Activated T-helper 2 cell treated with anti-CD3 and anti-CD28 coated beads, Interferon-gamma antibody, Interleukin-2, Interleukin-4, amounts not matched to agents 10 μg/mL and 5 μg/mL and 100 μg/mL, durations not matched to agents 14 hours and 24 hours and 36 hours (primary cell): ENCODE data around the gene SGCG. TPM values are rescaled to one million over a fixed set of nuclear protein-coding genes. Genes with fewer than 3 reads are reported as not detected.

Experiments
- DNase-seq: peaks from one replicate; pipeline ENCODE4 v3.0.0; 2021; ENCODE audit warnings: low spot score
- H3K27ac Mint-ChIP-seq: one replicate; pipeline ENCODE4 v1.8.0; 2021; ENCODE audit warnings: mixed read lengths
- H3K27me3 Mint-ChIP-seq: one replicate; pipeline ENCODE4 v1.8.0; 2021; ENCODE audit warnings: low read depth, mixed read lengths
- H3K36me3 Mint-ChIP-seq: one replicate; pipeline ENCODE4 v1.8.0; 2021; ENCODE audit warnings: low read depth, mixed read lengths
- H3K4me1 Mint-ChIP-seq: one replicate; pipeline ENCODE4 v1.8.0; 2021; ENCODE audit warnings: low read depth, mixed read lengths
- H3K4me3 Mint-ChIP-seq: one replicate; pipeline ENCODE4 v1.8.0; 2021; ENCODE audit warnings: low read depth, mild to moderate bottlenecking, moderate library complexity, mixed read lengths
- H3K9me3 Mint-ChIP-seq: one replicate; pipeline ENCODE4 v1.8.0; 2021; ENCODE audit warnings: mixed read lengths
- intact Hi-C: fragments of 100-400 bp; cut with micrococcal nuclease; formaldehyde crosslinking; loops from one replicate; pipeline ENCODE4 v1.15.1; 2023
- total RNA-seq: library from RNA; stranded (reverse); gene quantifications from 2 replicates; pipeline ENCODE4 v1.2.3, GENCODE V29; 2022

SGCG gene
- total RNA-seq, 1 donor from 2014 or later = not detected

DNA sequence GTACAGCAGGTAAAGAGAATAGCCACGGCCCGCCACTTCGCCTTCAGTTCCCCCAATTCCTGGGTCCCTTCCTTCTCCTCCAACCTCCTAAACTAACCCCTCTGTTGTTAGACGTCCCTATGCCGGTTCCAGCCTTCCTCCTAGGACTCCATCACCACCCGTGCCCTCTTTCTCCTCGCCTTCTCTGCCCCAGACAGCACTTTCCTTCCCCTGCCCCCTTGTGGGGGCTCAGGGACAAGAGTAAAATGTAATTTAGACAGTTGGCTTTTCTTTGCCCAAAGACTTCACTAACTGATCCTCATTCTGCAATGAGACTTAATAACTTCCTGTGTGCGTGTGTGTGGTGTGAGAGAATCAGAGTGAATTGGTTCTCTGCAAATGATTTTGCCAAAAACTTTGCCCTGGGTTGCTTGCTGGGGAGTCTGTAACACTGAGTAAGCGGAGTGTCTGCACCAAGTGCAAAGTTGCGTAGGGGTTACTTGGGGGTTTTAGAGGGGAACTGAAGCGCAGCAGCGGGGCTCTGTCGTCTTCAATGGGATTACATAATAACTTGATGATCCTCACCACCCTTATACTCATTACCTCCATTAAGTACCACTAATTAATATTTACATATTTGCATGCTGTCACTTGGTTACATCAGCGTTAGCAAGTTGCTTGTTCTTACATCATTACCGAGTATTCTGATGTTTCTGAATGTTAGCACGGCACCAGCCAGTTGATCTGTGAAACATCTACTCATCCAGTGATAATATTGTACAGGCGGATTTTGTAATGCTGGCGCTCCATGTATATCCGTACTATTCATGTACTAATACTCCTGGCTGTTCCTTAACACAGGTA lies 19.9 kb upstream of the SGCG start:
- intact Hi-C loops = no loop called here

GRCh38 chr13:23161481-23161825 lies 19.3 kb upstream of the SGCG start:
- Mint-ChIP-seq H3K4me3 (no peak overlapping the region), H3K9me3 (no peaks in the 10 kb centered on the region)

More for the DNA sequence above, 19.9 kb upstream of the SGCG start:
- no peak for DNase-seq
- no peak overlapping the region for H3K4me3 Mint-ChIP-seq
- H3K9me3 Mint-ChIP-seq = no peaks in the 10 kb centered on the region
- H3K27ac Mint-ChIP-seq = no peak overlapping the region
- H3K4me1 Mint-ChIP-seq = peaks cover 2% of the 10 kb centered on the region
- H3K27me3 Mint-ChIP-seq = peaks cover 20% of the 10 kb centered on the region
- H3K36me3 Mint-ChIP-seq = no peaks in the 10 kb centered on the region

DNA sequence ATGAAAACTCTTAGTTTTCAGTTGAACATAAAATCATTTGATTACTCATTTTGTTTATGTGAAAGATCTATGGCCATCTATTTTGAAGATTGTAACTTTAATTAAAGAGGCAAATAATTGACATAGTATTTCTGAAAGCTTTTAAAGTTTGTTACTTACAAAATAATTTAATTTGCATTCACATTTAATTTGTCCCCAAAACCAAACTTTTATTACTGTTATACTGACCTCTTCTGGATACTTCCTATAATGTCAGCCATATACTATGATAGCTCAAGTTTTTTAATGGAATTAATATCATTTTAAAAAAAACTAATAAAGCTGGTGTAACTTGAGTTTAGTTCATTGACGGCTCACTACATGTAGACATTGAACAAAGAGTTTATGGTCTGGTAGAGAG lies 4.9 kb upstream of the SGCG start:
- H3K27ac Mint-ChIP-seq = no peak overlapping the region
- H3K36me3 Mint-ChIP-seq = no peaks in the 10 kb centered on the region
- H3K4me1 Mint-ChIP-seq = no peaks in the 10 kb centered on the region
- intact Hi-C loops = no loop called here
- no peak for DNase-seq
- no peak overlapping the region for H3K4me3 Mint-ChIP-seq
- H3K27me3 Mint-ChIP-seq = no peaks in the 10 kb centered on the region
- no peaks in the 10 kb centered on the region for H3K9me3 Mint-ChIP-seq

More at GRCh38 chr13:23161481-23161825, 19.3 kb upstream of the SGCG start:
- Mint-ChIP-seq H3K27me3 (peaks cover 20% of the 10 kb centered on the region), H3K36me3 (no peaks in the 10 kb centered on the region), H3K27ac (no peak overlapping the region), H3K4me1 (peaks cover 2% of the 10 kb centered on the region)
- DNase-seq = no peak
- intact Hi-C loops = no loop called here

GRCh38 chr13:23182142-23182541 lies 1.4 kb downstream of the SGCG start:
- intact Hi-C loops = no loop called here
- H3K4me1 Mint-ChIP-seq = no peaks in the 10 kb centered on the region
- H3K36me3 Mint-ChIP-seq = no peaks in the 10 kb centered on the region
- no peak overlapping the region for H3K4me3 Mint-ChIP-seq
- no peak for DNase-seq
- no peak overlapping the region for H3K27ac Mint-ChIP-seq
- no peaks in the 10 kb centered on the region for H3K27me3 Mint-ChIP-seq
- no peaks in the 10 kb centered on the region for H3K9me3 Mint-ChIP-seq

DNA sequence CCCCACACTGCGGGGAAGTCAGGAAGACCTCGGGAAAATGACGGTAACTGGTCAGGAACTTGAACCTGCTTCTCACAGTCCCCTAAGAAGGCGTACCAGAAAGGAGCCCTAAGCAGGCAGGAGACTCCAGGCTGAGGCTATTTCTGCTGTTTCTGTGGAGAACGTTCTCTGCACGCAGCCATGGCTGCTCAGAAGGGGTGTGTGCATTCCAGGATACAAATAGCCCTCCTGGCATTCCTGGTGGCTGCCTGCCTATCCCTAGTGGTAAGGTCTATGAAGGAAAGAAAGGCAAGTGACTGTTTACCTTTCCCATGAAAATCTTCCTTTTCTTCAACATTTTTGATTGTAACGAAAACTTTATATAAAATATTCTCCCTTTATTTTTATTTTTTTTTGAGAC lies 2.5 kb downstream of the SGCG start:
- no peaks in the 10 kb centered on the region for H3K4me1 Mint-ChIP-seq
- no peaks in the 10 kb centered on the region for H3K27me3 Mint-ChIP-seq
- H3K9me3 Mint-ChIP-seq = no peaks in the 10 kb centered on the region
- intact Hi-C loops = no loop called here
- DNase-seq = no peak
- no peaks in the 10 kb centered on the region for H3K36me3 Mint-ChIP-seq
- no peak overlapping the region for H3K27ac Mint-ChIP-seq
- no peak overlapping the region for H3K4me3 Mint-ChIP-seq

DNA sequence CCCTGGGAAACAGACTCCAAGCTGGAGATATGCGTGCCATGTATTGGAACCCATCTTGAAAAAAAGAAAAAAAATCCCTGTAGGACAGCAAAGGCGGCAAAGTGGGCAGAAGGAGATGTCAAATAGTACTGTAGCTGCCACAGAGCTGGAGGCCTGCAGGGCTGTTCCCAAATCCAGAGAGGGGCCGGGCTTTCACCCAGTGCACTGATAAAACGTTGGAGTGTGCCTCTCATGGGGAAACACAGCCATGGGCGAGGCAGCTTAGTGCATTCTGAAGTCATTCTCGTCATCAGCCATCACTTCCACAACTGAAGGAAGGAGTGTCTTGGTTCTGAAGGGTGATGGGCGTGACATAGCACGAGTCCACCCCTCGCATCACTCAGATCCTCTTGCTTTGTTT lies 4.8 kb downstream of the SGCG start:
- Mint-ChIP-seq H3K4me1 (no peaks in the 10 kb centered on the region), H3K4me3 (no peak overlapping the region), H3K36me3 (no peaks in the 10 kb centered on the region), H3K27me3 (no peaks in the 10 kb centered on the region), H3K9me3 (no peaks in the 10 kb centered on the region), H3K27ac (no peak overlapping the region)
- no peak for DNase-seq
- intact Hi-C loops = no loop called here

DNA sequence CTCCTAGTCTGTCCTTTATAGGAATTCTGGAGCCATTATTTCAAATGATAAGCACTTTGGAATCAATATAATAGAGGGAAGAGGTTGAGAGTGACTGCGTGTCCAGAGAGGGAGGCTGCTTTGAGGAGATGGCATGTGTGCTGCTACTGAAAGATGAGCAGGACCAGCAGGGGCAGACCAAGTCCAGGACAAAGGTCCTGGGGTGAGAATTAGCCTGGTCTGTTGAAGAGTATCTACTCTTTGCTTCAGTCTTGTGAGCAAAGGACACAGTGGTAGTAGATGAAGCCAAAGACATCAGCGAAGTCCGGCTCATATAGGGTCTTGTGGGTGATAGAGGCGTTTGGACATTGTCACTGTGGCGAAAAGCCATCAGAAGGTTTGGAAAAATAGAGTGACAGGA lies 21.1 kb downstream of the SGCG start:
- H3K4me1 Mint-ChIP-seq = no peaks in the 10 kb centered on the region
- no peak for DNase-seq
- intact Hi-C loops = no loop called here
- H3K27me3 Mint-ChIP-seq = no peaks in the 10 kb centered on the region
- no peaks in the 10 kb centered on the region for H3K9me3 Mint-ChIP-seq
- H3K4me3 Mint-ChIP-seq = no peak overlapping the region
- H3K27ac Mint-ChIP-seq = no peak overlapping the region
- H3K36me3 Mint-ChIP-seq = no peaks in the 10 kb centered on the region

DNA sequence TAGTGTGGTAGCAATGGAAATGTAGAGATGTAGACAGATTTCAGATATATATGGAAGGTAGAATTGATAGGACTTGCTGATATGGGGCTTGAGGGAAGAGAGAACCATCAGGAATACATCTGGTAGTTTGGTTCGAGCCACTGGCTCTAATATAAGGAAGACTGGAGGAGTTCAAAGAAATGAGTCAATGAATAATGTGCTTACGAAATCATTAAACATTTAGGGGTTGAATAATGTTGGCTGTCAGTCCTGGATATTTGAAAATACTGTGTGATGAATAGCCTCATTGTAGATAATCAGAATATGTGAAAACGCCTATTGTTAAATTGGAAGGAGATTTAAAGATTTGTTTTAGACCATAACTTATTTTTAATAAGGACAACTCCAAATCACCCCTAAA lies 21.6 kb downstream of the SGCG start:
- Mint-ChIP-seq H3K4me1 (no peaks in the 10 kb centered on the region), H3K36me3 (no peaks in the 10 kb centered on the region), H3K27me3 (no peaks in the 10 kb centered on the region), H3K9me3 (no peaks in the 10 kb centered on the region), H3K4me3 (no peak overlapping the region), H3K27ac (no peak overlapping the region)
- intact Hi-C loops = no loop called here
- no peak for DNase-seq

DNA sequence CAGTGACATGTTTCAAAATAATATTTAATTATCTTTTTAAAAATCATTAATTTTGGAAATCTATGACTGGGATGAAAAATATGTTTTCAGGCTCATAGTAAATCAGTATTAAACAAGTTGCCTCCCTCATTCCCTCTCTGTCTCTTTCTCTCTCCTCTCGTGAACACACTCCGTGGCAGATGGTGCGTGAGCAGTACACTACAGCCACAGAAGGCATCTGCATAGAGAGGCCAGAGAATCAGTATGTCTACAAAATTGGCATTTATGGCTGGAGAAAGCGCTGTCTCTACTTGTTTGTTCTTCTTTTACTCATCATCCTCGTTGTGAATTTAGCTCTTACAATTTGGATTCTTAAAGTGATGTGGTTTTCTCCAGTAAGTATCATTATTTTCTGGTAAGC lies 22.7 kb downstream of the SGCG start:
- intact Hi-C loops = no loop called here

DNA sequence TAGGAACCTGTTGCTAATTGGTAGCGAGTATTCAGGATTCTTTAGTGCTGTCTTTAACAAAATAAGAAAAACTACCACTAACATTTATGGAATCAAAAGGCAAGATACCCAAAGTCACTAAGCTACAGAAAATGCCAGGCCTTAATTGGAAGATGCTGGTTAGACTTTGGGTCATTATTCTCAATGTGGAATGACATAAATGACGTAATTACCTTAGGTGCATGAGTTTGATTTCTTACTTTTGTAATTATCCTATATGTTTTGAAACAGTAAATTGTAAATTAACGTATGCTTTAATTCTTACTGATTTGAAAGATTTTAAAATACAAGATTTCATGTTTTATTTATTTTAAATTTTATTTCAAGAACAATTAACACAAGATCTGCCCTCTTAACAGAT lies 25.0 kb downstream of the SGCG start:
- H3K27me3 Mint-ChIP-seq = no peaks in the 10 kb centered on the region
- H3K4me1 Mint-ChIP-seq = no peaks in the 10 kb centered on the region
- H3K9me3 Mint-ChIP-seq = no peaks in the 10 kb centered on the region

More for the DNA sequence above, 22.7 kb downstream of the SGCG start:
- Mint-ChIP-seq H3K9me3 (no peaks in the 10 kb centered on the region), H3K27ac (no peak overlapping the region), H3K36me3 (no peaks in the 10 kb centered on the region), H3K4me1 (no peaks in the 10 kb centered on the region), H3K27me3 (no peaks in the 10 kb centered on the region), H3K4me3 (no peak overlapping the region)
- no peak for DNase-seq

GRCh38 chr13:23212671-23213070 lies 31.9 kb downstream of the SGCG start:
- Mint-ChIP-seq H3K36me3 (no peaks in the 10 kb centered on the region), H3K9me3 (peaks cover 10% of the 10 kb centered on the region), H3K27me3 (no peaks in the 10 kb centered on the region), H3K4me1 (no peaks in the 10 kb centered on the region), H3K27ac (no peak overlapping the region), H3K4me3 (no peak overlapping the region)
- DNase-seq = no peak
- intact Hi-C loops = no loop called here

More for the DNA sequence above, 25.0 kb downstream of the SGCG start:
- Mint-ChIP-seq H3K4me3 (no peak overlapping the region), H3K27ac (no peak overlapping the region), H3K36me3 (no peaks in the 10 kb centered on the region)
- intact Hi-C loops = no loop called here
- no peak for DNase-seq

DNA sequence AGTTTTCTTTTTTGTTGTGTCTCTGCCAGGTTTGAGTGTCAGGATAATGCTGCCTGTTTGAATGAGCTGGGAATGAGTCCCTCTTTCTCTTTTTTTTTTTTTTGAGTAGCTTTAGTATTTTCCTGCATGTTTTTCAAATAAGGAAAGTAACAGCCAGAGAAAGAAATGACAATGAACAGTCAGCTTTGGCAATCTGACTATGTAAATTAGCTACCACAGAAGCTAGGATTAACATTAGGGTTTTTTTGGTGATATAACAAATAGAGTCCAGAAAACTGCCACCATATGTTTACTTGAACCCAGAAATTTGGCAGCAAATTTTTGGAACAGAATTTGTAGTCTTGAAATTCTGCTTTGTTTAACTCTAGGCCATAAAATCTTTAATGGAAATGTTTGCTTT lies 50.5 kb downstream of the SGCG start:
- intact Hi-C loops = no loop called here
- Mint-ChIP-seq H3K27me3 (peaks cover 2% of the 10 kb centered on the region), H3K4me3 (no peak overlapping the region), H3K27ac (no peak overlapping the region), H3K9me3 (no peaks in the 10 kb centered on the region), H3K4me1 (no peaks in the 10 kb centered on the region), H3K36me3 (no peaks in the 10 kb centered on the region)
- DNase-seq = no peak

DNA sequence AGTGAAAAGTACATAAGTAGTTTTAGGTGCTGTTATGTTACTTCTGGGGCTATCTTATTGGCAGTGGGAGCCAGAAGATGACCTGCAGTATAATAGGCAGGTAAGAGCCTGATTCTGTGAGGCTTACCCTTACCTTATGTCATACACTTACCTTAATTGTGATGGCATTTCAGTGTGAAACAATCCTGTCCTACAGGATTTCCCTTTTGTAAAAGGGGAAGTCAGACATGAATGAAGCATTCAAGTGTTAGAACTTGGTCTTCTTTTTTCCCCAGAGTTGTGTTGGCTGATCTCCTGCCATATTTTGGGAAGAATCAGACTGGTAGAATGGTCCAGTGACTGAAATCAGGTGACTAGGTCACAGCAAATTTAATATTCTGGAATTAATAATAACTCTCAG lies 55.2 kb downstream of the SGCG start:
- Mint-ChIP-seq H3K36me3 (no peaks in the 10 kb centered on the region), H3K4me3 (no peak overlapping the region), H3K4me1 (no peaks in the 10 kb centered on the region), H3K9me3 (no peaks in the 10 kb centered on the region), H3K27ac (no peak overlapping the region), H3K27me3 (peaks cover 4% of the 10 kb centered on the region)
- DNase-seq = no peak
- intact Hi-C loops = no loop called here

- no peaks in the 10 kb centered on the region for H3K4me1 Mint-ChIP-seq
- H3K27me3 Mint-ChIP-seq = peaks cover 3% of the 10 kb centered on the region
- no peak overlapping the region for H3K27ac Mint-ChIP-seq
- intact Hi-C loops = no loop called here
- DNase-seq = no peak
- H3K9me3 Mint-ChIP-seq = no peaks in the 10 kb centered on the region
- no peaks in the 10 kb centered on the region for H3K36me3 Mint-ChIP-seq
- H3K4me3 Mint-ChIP-seq = no peak overlapping the region
Measured at GRCh38 chr13:23243066-23243465, 62.3 kb downstream of the SGCG start.
